HG02943 (cell line): ENCODE data around the gene IDH3B.
"Not testable (repeated sequence)": the region's sequence is repeated elsewhere in the genome, so short reads cannot be mapped to it uniquely, and the experiment has no call there.

ENCODE experiments used
- ATAC-seq: cut with Tn5 transposase; IDR thresholded peaks from one replicate; pipeline ENCODE4 v1.9.1; 2021; ENCODE audit warnings: mild to moderate bottlenecking, low read depth, moderate library complexity; ENCODE audit not compliant: unreplicated experiment

IDH3B gene

DNA sequence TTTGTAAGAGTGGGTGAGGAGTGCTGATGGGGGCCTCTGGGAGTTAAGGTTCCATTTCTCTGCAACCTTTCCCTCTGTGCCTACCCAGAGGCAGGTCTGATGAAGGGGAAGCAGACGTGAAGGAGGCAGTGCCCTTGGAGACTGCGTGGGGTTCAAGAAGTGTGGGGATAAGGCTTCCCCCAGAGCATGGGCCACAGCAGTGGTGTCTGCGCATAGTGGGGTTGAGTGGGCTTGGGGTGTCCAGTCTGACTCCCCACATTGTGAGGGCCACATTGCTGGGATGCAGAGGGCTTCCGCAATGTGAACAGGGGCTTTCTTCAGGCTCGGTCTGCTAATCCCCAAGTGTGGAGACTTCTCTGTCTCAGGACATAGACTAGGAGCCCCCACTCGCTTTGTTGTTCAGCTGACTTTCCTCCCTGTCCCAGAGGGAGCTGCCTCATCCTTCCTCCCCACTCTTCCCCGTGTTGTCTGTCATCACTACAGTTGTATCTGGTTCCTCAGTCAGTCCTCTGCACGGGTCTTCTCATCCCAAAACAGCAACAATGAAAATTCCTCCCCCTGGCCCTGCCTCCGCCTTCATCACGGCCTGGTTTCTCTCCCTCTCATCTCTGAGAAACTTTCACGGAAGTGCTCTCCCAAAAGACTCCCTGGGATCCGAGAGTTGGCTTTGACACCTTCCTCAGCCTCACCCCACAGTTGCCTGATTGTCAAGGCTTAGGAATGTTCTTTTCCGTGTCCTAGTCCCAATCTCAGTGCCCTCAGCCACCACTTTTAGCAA lies 31.4 kb upstream of the IDH3B start:
- no peak for ATAC-seq

DNA sequence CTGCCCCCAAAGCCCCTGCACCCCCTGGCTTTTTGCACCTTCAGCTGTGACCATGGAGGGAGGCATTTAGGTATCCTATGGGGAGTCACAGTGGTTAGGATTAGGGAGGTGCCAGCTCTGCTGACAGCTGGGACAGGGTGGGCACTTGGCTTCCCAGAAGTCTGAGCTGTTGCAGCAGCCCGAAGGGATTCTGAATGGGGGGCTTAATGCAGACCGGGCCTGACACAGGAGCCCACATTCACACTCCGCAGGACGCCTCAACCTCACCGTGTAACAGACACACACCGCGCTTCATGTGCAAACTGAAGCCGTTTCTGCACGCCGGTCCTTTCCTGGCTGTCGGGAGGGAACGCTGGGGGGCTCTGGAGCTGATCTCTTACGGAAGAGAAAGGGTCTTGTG lies 30.5 kb upstream of the IDH3B start:
- no peak for ATAC-seq

- ATAC-seq, result no peak
Observed at GRCh38 chr20:2694008-2694471, 30.0 kb upstream of the IDH3B start.

DNA sequence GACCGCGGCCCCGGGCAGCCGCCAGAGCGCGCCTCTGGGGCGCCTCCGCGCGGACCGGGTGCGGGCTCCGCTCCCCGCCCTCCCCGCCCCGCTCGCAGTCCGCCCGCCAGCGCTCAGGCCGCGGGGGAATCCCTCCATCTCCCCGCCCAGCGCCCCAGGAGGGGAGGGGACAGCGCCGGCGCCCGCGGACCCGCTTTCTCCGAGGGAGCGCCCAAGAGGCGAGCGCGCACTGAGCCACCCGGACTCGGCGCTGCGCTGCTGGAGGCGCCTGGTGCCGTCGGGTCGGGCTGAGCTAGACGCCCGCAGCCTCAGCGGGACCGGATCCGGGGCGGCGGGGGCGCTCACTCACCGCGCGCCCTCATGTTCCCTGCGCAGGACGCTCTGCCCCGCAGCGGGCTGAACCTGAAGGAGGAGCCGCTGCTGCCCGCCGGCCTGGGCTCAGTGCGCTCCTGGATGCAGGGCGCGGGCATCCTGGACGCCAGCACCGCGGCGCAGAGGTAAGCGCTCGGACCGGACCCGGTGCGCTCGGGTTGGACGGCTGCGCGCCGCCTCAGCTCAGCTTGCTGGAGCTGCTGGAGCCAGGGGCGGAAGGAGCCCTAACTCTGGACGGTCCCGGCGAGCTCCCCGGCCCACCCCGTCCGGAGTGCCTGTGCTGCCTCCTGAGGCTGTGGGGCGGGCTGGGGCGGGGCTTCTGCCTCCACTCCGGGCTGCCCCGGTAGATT lies 29.4 kb upstream of the IDH3B start:
- no peak for ATAC-seq

DNA sequence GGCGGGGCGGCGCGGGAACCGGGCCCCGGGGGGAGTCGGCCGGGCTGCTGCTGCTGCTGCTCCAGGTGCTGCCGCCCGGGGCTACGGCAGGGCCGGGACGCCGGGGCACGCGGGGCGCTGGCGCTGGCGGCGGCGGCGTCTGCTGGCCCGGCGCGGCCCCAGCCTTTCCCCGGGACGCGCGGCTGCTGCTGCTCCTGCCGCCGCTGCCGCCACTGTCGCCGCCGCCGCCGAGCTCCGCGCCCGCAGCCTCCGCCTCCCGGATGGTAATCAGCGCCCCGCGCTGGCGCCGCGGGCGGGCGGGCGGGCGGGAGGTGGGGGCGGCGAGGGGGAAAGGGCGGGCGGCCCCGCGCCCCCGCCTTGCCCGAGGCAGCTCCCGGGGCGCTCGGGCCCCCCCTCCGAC lies 28.9 kb upstream of the IDH3B start:
- no peak for ATAC-seq

- no peak for ATAC-seq
Observed at GRCh38 chr20:2692036-2692885, 28.2 kb upstream of the IDH3B start, which contains the start of gene EBF4. Gene EBF4, plus strand, starts transcription at chr20:2692780. Its CDS starts 866 bp downstream, at chr20:2693646.

DNA sequence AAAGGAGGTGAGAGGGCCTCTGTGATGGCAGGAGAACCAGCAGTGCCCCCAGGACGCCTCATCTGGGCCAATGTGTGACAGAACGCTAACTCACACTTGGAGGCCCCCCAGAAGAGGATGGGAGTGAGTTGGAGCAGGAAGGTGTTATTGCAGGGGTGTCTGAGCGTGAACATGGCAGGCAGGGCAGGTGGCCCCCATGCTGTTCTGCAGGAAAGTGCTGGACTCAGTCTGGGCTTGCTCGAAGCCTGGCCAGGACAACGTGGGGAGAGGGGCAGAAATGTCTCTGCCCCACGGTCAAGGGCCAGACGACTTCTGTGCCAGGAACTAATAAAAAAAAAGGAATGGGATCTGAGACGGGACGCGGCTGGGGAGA lies 27.6 kb upstream of the IDH3B start:
- ATAC-seq, result no peak

DNA sequence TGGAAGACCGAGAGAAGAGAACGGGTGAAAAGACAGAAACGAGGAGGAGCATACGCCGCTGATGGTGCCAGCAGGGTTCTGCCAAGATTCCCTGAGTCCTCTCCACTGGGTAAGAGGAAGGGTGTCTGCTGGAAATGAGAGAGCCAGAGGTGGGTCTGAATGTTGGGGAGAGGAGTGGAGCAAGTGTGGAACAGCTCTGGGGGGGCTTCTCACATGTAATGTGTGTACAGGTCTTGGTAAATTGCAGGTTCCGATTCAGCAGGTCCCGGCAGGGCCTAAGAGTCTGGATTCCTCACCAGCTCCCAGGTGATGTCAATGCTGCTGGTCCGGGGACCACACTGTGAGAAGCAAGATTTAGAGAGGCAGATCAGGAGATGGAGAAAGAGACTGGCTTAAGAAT lies 27.1 kb upstream of the IDH3B start:
- ATAC-seq, result no peak

DNA sequence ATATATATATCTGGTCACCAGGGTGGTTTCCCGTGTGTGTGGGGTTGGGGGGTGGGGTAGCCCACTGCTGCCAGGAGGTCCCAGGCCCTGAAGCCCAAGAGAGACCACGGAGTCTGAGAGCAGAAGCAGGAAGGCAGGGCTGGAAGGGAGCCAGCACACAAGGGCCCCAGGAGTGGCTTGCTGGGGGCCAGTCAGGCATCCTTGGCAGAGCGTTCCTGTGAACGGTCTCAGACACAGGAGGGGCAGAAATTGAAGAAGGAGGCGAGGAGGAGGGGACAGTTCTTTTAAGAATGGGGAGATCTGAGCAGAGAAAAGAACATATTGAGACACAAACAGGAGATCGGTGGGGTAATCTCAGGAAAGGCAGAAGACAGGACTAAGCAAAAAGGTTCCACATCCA lies 26.7 kb upstream of the IDH3B start:
- ATAC-seq, result no peak

DNA sequence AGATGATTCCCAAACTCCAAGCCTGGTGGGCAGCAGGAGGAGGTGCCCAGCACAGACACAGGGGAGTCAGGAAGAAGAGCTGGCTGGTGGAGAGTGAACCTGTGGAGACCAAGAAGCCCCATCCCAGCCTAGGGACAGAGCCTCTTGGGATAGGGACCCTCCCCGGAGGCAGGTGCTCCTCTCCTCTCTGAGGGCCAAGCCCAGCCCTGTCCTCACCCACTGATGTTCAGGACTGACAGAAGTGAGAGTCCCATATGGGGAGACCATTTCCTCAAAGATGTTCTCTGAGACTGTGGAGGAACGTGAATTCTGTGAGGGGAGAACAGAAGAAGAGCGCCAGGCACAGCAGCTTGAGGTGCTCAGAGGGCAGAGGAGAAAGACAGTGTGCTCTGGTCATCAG lies 26.2 kb upstream of the IDH3B start:
- ATAC-seq, result no peak

DNA sequence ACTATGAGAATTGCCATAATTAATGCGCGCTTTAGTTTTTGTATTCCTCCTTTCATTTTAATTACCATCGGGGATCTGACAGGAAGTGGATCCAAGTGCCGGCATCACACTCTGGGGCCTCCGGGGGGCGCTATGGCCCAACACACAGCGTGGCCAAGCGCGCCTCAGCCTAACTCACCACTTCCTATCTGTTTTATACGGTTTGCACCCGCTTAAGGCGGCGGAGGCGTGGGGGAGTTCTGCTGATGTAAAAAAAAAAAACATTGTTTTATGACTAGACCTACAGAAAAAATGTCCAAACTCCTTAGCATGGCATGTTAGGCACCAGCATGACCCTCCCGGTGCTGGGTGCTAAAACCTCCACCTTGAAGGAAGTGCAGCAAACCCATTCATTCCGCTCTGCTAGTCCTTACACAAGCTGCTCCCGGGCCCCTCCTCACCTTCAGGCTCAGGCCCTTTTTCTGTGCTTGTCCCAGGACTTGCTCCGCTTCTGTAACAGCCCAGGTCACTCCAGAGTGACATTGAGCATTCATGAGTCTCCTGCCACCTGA lies 24.1 kb upstream of the IDH3B start:
- ATAC-seq, result no peak

- no peak for ATAC-seq
Observed at GRCh38 chr20:2687514-2687913, 23.5 kb upstream of the IDH3B start.

- not testable (repeated sequence) for ATAC-seq
Observed at GRCh38 chr20:2684817-2685216, 20.8 kb upstream of the IDH3B start.

- not testable (repeated sequence) for ATAC-seq
Observed at GRCh38 chr20:2682040-2682439, 18.0 kb upstream of the IDH3B start.

- no peak for ATAC-seq
Observed at GRCh38 chr20:2680046-2680445, 16.0 kb upstream of the IDH3B start.

DNA sequence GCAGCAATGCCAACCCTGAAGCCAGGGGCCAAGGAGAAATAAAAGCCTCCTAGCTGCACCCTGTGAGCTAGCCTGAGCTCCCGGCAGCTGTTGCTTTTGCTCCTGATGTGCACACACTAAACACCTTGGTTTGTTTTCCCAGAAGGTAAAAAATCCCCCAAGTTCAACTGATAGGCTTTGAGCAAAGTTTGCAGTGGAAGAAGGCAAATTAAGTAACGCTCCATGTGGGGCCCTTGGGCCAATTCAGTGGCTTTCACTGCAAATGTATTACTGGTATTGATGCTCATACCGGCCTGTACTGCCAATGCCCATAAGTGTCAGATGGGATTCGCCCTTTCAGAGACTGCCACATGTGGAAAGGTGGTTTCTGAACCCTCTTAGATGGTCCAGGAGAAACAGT lies 9.4 kb upstream of the IDH3B start:
- ATAC-seq, result no peak

DNA sequence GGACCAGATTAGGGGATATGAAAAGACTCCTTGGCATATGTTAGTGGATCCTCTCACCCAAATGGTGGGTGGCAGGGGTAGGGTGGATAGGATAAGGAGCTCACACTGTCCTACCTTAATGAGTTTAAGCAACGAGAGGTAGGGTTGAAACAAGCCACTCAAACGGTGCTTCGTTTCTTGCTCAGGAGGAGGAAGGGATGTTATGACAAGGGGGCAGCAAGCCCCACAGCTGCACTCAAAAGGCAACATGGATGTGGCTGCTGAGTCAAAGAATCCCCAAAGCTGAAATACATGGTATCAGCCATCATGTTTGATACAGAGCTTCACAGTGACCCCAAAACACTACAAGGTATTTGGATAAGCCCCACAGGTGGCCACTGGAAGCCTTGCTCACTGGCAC lies 8.4 kb upstream of the IDH3B start:
- no peak for ATAC-seq

DNA sequence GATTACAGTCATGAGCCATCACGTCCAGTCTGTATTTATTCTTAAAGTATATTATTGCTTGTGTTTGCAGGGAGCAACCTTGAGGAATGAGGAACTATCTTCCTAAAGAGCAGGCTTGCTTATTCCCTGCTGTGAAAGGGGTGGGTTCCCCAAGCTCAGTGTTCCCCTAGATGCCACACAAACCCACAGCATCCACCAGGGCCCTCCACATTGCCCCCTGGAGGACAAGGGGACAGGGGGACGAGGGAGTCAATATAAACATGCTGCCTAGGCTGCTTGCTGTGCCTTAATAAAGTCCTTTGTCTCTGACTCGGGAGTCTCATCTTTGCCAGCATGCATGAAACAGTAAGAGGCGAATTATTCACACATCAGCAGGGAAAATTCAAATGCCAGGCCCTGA lies 8.0 kb upstream of the IDH3B start:
- ATAC-seq, result no peak

DNA sequence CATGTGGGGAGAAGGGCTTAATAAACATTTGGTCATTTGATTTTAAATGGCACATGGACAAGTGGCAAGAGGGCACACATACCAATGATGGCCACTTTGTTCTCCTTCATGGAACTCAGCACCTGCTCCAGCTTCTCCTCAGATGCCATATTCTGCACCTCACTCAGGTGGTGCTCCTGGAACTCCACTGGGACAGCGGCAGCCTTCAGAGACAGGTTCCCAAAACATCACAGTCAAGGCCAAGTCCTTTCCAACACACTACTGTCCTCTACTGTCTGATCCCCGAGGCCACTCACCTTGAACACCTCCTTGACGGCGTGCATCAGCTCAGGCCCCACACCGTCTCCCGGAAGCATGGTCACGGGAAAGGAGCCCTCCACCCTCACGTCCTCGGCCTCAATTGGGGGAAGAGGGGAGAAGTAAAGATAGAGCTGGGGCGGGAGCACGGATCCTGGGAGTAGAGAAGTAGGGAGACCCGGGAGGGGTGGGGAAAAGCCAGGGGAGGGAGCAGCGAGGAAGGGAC lies 591 bp downstream of the IDH3B start:
- ATAC-seq, result no peak

DNA sequence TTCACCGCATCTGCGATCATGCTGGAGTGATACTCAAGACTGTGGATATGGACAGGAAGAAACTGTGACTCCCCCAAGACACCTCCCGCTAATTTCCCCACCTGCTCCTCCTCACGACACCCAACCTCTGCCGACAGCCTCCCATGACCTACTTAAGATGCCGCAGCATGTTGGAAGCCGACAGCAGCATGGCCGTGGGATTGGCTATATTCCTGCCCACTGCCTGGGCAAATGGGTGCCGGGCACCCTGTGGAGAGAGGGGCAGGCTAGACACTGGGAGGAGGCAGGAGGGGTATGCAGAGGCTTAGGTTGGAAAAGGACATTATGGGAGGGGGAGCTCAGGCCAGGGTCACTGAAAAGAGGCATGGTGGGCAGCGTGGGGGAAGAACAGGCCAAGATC lies 4.5 kb downstream of the IDH3B start:
- no peak for ATAC-seq
